AG04449 (cell line): ENCODE data around the gene CCNG2.
A peak's percentile ranks its signal among the peaks of the same experiment; 100 is the strongest.

Source experiments
- CTCF ChIA-PET: fragments of 350-600 bp; formaldehyde crosslinking; extraction: SDS; loops from one replicate; lab custom pipeline; 2021; ENCODE audit warnings: antibody characterized with exemption; lab: Yijun Ruan, JAX
- POLR2A ChIA-PET: fragments of 400-600, 350-600 bp; formaldehyde crosslinking; extraction: SDS; loops from one replicate; lab custom pipeline; 2020; ENCODE audit warnings: antibody characterized with exemption, inconsistent platforms; lab: Yijun Ruan, JAX
- DNase-seq: peaks from one replicate; pipeline ENCODE4 v3.0.0-alpha.2; 2010; ENCODE audit warnings: low read depth, low spot score
- H3K4me3 ChIP-seq: 2 replicates; pipeline ENCODE4 v1.5.1; 2011; ENCODE audit warnings: low read depth, mild to moderate bottlenecking, control low read depth, low read length
- CTCF ChIP-seq: IDR thresholded peaks from one replicate; pipeline ENCODE4 v1.5.1; 2011; ENCODE audit warnings: mild to moderate bottlenecking, moderate library complexity, low read length, control low read depth, inconsistent platforms; ENCODE audit not compliant: insufficient read depth; ENCODE audit errors: missing control alignments

CCNG2 gene

GRCh38 chr4:77155631-77156452, 1.2 kb upstream of the CCNG2 start:
- H3K4me3 ChIP-seq = peak overlapping the region; percentile 61
- no peak for DNase-seq
- no peak for TF ChIP-seq CTCF
- ChIA-PET POLR2A (interaction anchor here (0.7 kb wide), 1 partner anchor 17 kb away, joined by 3 read pairs; no protein-coding TSS in a partner anchor), CTCF (interaction anchor here (1.8 to 5.2 kb wide), 2 partner anchors 17 to 61 kb away, joined by 4 to 20 read pairs; no protein-coding TSS in a partner anchor)

GRCh38 chr4:77156533-77156911, 485 bp upstream of the CCNG2 start:
- ChIA-PET CTCF (interaction anchor here (1.8 to 5.2 kb wide), 2 partner anchors 18 to 61 kb away, joined by 4 to 20 read pairs; no protein-coding TSS in a partner anchor), POLR2A (interaction anchor here (0.7 to 1.5 kb wide), 3 partner anchors 9 to 16 kb away, joined by 3 to 6 read pairs (median 5); no protein-coding TSS in a partner anchor)
- no peak for TF ChIP-seq CTCF
- H3K4me3 ChIP-seq = peak overlapping the region; percentile 96
- peak; percentile 98 for DNase-seq

- peak overlapping the region; percentile 96 for H3K4me3 ChIP-seq
- ChIA-PET POLR2A (interaction anchor here (0.8 to 1.6 kb wide), 4 partner anchors 10 to 85 kb away, joined by 4 to 6 read pairs (median 4); partner anchors contain the start of gene CCNI), CTCF (interaction anchor here (1.4 to 2.1 kb wide), 2 partner anchors 46 to 84 kb away, joined by 3 to 10 read pairs; no protein-coding TSS in a partner anchor)
- no peak for DNase-seq
- TF ChIP-seq CTCF = no peak
Observed at GRCh38 chr4:77157859-77158486, 966 bp downstream of the CCNG2 start.

- DNase-seq = no peak
- POLR2A ChIA-PET = interaction anchor here (0.8 to 1.6 kb wide), 2 partner anchors 83 to 85 kb away, joined by 4 read pairs; partner anchors contain the start of gene CCNI
- TF ChIP-seq CTCF = no peak
- CTCF ChIA-PET = interaction anchor here (1.4 to 2.1 kb wide), 2 partner anchors 45 to 85 kb away, joined by 3 to 10 read pairs; no protein-coding TSS in a partner anchor
- H3K4me3 ChIP-seq = peak overlapping the region; percentile 96
Observed at GRCh38 chr4:77158487-77158861, 1.5 kb downstream of the CCNG2 start.

- CTCF ChIA-PET = no interaction called here
- no peak for DNase-seq
- TF ChIP-seq CTCF = no peak
- POLR2A ChIA-PET = no interaction called here
- H3K4me3 ChIP-seq = no peak overlapping the region
Observed at GRCh38 chr4:77159806-77160205, 2.8 kb downstream of the CCNG2 start.

GRCh38 chr4:77163641-77164040, 6.6 kb downstream of the CCNG2 start:
- no peak for DNase-seq
- no peak overlapping the region for H3K4me3 ChIP-seq
- ChIA-PET CTCF (interaction anchor here (1.8 kb wide), 1 partner anchor 40 kb away, joined by 10 read pairs; no protein-coding TSS in a partner anchor), POLR2A (no interaction called here)
- TF ChIP-seq CTCF = no peak
